HepG2 (cell line): Measurements from ENCODE around the gene NAGA. TPM values are rescaled to one million over a fixed set of nuclear protein-coding genes. Genes with fewer than 3 reads are reported as not detected.

Experiments
- ATAC-seq: fragments of 200-7000 bp; cut with Tn5 transposase; 3 replicates; pipeline ENCODE4 v1.9.1; 2020; ENCODE audit warnings: mild to moderate bottlenecking, moderate library complexity
- BruUV-seq: library from RNA; stranded (reverse); fragments of 400-500 nt; replicated peaks from 2 replicates; lab custom pipeline; 2021; lab: Mats Ljungman, UMichigan
- CTCF ChIA-PET: fragments of 300-600 bp; formaldehyde crosslinking; extraction: SDS; loops from one replicate; lab custom pipeline; 2021; ENCODE audit warnings: low total read pairs, inconsistent platforms, low intra/inter-chr PET ratio; lab: Yijun Ruan, JAX
- POLR2A ChIA-PET: fragments of 350-600 bp; sonication (Branson Sonifier 250); formaldehyde crosslinking; loops from one replicate; lab custom pipeline; 2020; ENCODE audit warnings: antibody characterized with exemption, inconsistent platforms; lab: Yijun Ruan, JAX
- DNase-seq: peaks from one replicate; pipeline ENCODE4 v3.0.0-alpha.2; 2015; ENCODE audit warnings: low spot score
- FAIRE-seq: peaks from 3 replicates; lab custom pipeline; 2011; peaks lifted over from hg19 to GRCh38; lab: Jason Lieb, UNC
- H2AFZ ChIP-seq: one replicate; pipeline ENCODE4 v1.6.1; 2011; ENCODE audit warnings: low read length, inconsistent platforms
- H3K27ac ChIP-seq: fragments of 300-600 bp; 3 replicates; pipeline ENCODE4 v1.8.0; 2011; ENCODE audit warnings: mixed run types, mild to moderate bottlenecking, mixed read lengths, low read length, inconsistent platforms; ENCODE audit not compliant: insufficient read depth; ENCODE audit errors: extremely low read length
- H3K27me3 ChIP-seq, 2 experiments: fragments of 200-600 bp in 1 of 2; 2 replicates in 1 of 2; 3 replicates in 1 of 2; pipeline versions ENCODE4 v1.6.0 to v1.8.0; 2011; ENCODE audit warnings: low read length in 2 of 2, mild to moderate bottlenecking in 2 of 2, moderate library complexity in 2 of 2, inconsistent platforms in 1 of 2; ENCODE audit not compliant: insufficient read depth in 2 of 2, control insufficient read depth in 1 of 2
- H3K36me3 ChIP-seq, 2 experiments: fragments of 200-600 bp in 1 of 2; replicated peaks in 1 of 2; 2 replicates in 1 of 2; 3 replicates in 1 of 2; pipeline versions ENCODE4 v1.5.1 to v1.8.0; 2011; ENCODE audit warnings: low read length in 2 of 2, inconsistent platforms in 1 of 2; ENCODE audit not compliant: insufficient read depth in 2 of 2, control insufficient read depth in 1 of 2
- H3K4me1 ChIP-seq: 2 replicates; pipeline ENCODE4 v1.5.1; 2012; ENCODE audit warnings: low read length, inconsistent platforms; ENCODE audit not compliant: insufficient read depth
- H3K4me2 ChIP-seq: 2 replicates; pipeline ENCODE4 v1.6.0; 2011; ENCODE audit warnings: low read depth, low read length, inconsistent platforms
- H3K4me3 ChIP-seq, 3 experiments: fragments of 200-600 bp in 1 of 3; sonication (generic), shearing (Covaris generic) in 1 of 3; replicated peaks in 1 of 3; 2 replicates each; pipeline ENCODE4 v1.5.1; 2011 to 2016; ENCODE audit warnings: low read length in 3 of 3, inconsistent platforms in 2 of 3, low read depth in 2 of 3, mild to moderate bottlenecking in 2 of 3, control low read depth in 1 of 3, mixed read lengths in 1 of 3; ENCODE audit not compliant: insufficient read depth in 1 of 3
- H3K79me2 ChIP-seq: one replicate; pipeline ENCODE4 v1.6.1; 2011; ENCODE audit warnings: low read length, inconsistent platforms; ENCODE audit not compliant: insufficient read depth
- H3K9ac ChIP-seq: 2 replicates; pipeline ENCODE4 v1.6.0; 2011; ENCODE audit warnings: mild to moderate bottlenecking, low read depth, low read length, inconsistent platforms; ENCODE audit not compliant: insufficient read depth
- H3K9me3 ChIP-seq: 2 replicates; pipeline ENCODE4 v1.5.1; 2012; ENCODE audit warnings: mild to moderate bottlenecking, low read length
- H4K20me1 ChIP-seq: 2 replicates; pipeline ENCODE4 v1.6.0; 2011; ENCODE audit warnings: inconsistent platforms, mild to moderate bottlenecking, low read length, moderate library complexity; ENCODE audit not compliant: insufficient read depth
- CAMTA2 ChIP-seq: sonication (generic); formaldehyde crosslinking; IDR thresholded peaks from 2 replicates; pipeline ENCODE4 v1.4.0; 2020; ENCODE audit warnings: mild to moderate bottlenecking, missing genetic modification reagents, borderline replicate concordance
- CSRNP1 ChIP-seq: sonication (generic); formaldehyde crosslinking; IDR thresholded peaks from 2 replicates; pipeline ENCODE4 v1.8.1; 2023; ENCODE audit warnings: mild to moderate bottlenecking, missing genetic modification reagents
- HHEX ChIP-seq: IDR thresholded peaks from 2 replicates; pipeline ENCODE4 v1.6.1; 2016; ENCODE audit warnings: control low read depth
- IRF1 ChIP-seq: sonication (generic); formaldehyde crosslinking; IDR thresholded peaks from 2 replicates; pipeline ENCODE4 v1.4.0; 2020; ENCODE audit warnings: low read depth, mild to moderate bottlenecking, missing genetic modification reagents
- MBD4 ChIP-seq: IDR thresholded peaks from 2 replicates; pipeline ENCODE4 v1.6.1; 2012; ENCODE audit warnings: low read length, inconsistent platforms, borderline replicate concordance
- ZNF235 ChIP-seq: sonication (generic); formaldehyde crosslinking; IDR thresholded peaks from 2 replicates; pipeline ENCODE4 v1.8.1; 2023; ENCODE audit warnings: mild to moderate bottlenecking, missing genetic modification reagents, borderline replicate concordance
- ZNF251 ChIP-seq: sonication (generic); formaldehyde crosslinking; IDR thresholded peaks from 2 replicates; pipeline ENCODE4 v1.9.0; 2021; ENCODE audit warnings: mild to moderate bottlenecking, missing genetic modification reagents
- ZNF75D ChIP-seq: sonication (generic); formaldehyde crosslinking; IDR thresholded peaks from 2 replicates; pipeline ENCODE4 v1.8.1; 2023; ENCODE audit warnings: missing genetic modification reagents, mild to moderate bottlenecking, borderline replicate concordance
- ZNF782 ChIP-seq: sonication (generic); formaldehyde crosslinking; IDR thresholded peaks from 2 replicates; pipeline ENCODE4 v1.4.0; 2020; ENCODE audit warnings: missing genetic modification reagents, mild to moderate bottlenecking, borderline replicate concordance
- ZNF788 ChIP-seq: sonication (generic); formaldehyde crosslinking; IDR thresholded peaks from 2 replicates; pipeline ENCODE4 v1.5.0; 2020; ENCODE audit warnings: mild to moderate bottlenecking, missing genetic modification reagents, borderline replicate concordance
- ZSCAN22 ChIP-seq: sonication (generic); formaldehyde crosslinking; IDR thresholded peaks from 2 replicates; pipeline ENCODE4 v1.4.0; 2020; ENCODE audit warnings: mild to moderate bottlenecking, missing genetic modification reagents
- WGBS: methylation state at CpG from one replicate; pipeline ENCODE4 v1.1.6; 2017; ENCODE audit warnings: low lambda C conversion rate; 5-methylcytosine and 5-hydroxymethylcytosine counted together
- in situ Hi-C: cut with HindIII; loops from 2 replicates; pipeline ENCODE4 v1.10.0; 2017; ENCODE audit warnings: low pct_unique_long_range_greater_than_20kb; ENCODE audit not compliant: extremely low pct_ligation_motif_present
- intact Hi-C: fragments of 100-400 bp; cut with micrococcal nuclease; formaldehyde crosslinking; loops from one replicate; pipeline ENCODE4 v1.10.0; 2022; ENCODE audit not compliant: unreplicated experiment
- polyA plus RNA-seq, 8 experiments: library from polyadenylated mRNA; depleted of rRNA in 3 of 8; stranded (reverse) in 7 of 8; unstranded in 1 of 8; fragments of >200 nt; fragmentation: Illumina TruSeq in 4 of 8; extraction: Trizol in 4 of 8; gene quantifications; 2 replicates each; pipeline versions ENCODE4 v1.2.1 to v1.2.3, GENCODE V29; 2011 to 2016; ENCODE audit warnings: low read depth in 4 of 8, missing spikeins in 1 of 8, mixed read lengths in 1 of 8; ENCODE audit not compliant: insufficient read depth in 1 of 8
- total RNA-seq, 5 experiments: library from RNA; depleted of rRNA; stranded (reverse); fragments of >200 nt; fragmentation: Illumina TruSeq; extraction: Trizol; gene quantifications; 2 replicates each; pipeline ENCODE4 v1.2.3, GENCODE V29; 2016; ENCODE audit warnings: low read depth in 1 of 5
- TF ChIP-seq, protein P1 (sequence below): sonication (generic); formaldehyde crosslinking; IDR thresholded peaks from 2 replicates; pipeline ENCODE4 v1.4.0; 2020; ENCODE audit warnings: missing genetic modification reagents, borderline replicate concordance
- TF ChIP-seq, protein P2 (sequence below): sonication (generic); formaldehyde crosslinking; IDR thresholded peaks from 2 replicates; pipeline ENCODE4 v1.5.1; 2020; ENCODE audit warnings: mild to moderate bottlenecking, missing genetic modification reagents

NAGA gene
- total and polyA plus RNA-seq, 2 of the 13 experiments (the other 11 are each of a cell fraction or from before 2014, with no cell fraction given), result 15.1 to 23.4 TPM

GRCh38 chr22:42101199-42101598 lies 30.6 kb upstream of the NAGA start:
- H3K27ac ChIP-seq, result no peak overlapping the region
- no peaks in the 10 kb centered on the region for H3K27me3 ChIP-seq
- no peaks in the 10 kb centered on the region for H3K4me1 ChIP-seq
- ATAC-seq (no peak), FAIRE-seq (no peak), DNase-seq (no peak)
- ChIA-PET POLR2A (no interaction called here), CTCF (no interaction called here)
- H3K4me2 ChIP-seq, result no peak overlapping the region
- no TSS peak for BruUV-seq
- 99% methylated on average over 3 of the region's 3 CpGs for WGBS
- H2AFZ ChIP-seq, result no peak overlapping the region
- H3K9me3 ChIP-seq, result peaks cover 29% of the 10 kb centered on the region
- H3K36me3 ChIP-seq, result no peaks in the 10 kb centered on the region
- no peak overlapping the region for H3K9ac ChIP-seq
- no peaks in the 10 kb centered on the region for H3K79me2 ChIP-seq
- in situ Hi-C loops, result no loop called here
- H3K4me3 ChIP-seq, result no peak overlapping the region
- no peaks in the 10 kb centered on the region for H4K20me1 ChIP-seq
- no peak for TF ChIP-seq ZSCAN22 (CRISPR knock-in tag)
- TF ChIP-seq ZNF782, result no peak
- no peak for TF ChIP-seq ZNF235
- TF ChIP-seq, protein P1, sequence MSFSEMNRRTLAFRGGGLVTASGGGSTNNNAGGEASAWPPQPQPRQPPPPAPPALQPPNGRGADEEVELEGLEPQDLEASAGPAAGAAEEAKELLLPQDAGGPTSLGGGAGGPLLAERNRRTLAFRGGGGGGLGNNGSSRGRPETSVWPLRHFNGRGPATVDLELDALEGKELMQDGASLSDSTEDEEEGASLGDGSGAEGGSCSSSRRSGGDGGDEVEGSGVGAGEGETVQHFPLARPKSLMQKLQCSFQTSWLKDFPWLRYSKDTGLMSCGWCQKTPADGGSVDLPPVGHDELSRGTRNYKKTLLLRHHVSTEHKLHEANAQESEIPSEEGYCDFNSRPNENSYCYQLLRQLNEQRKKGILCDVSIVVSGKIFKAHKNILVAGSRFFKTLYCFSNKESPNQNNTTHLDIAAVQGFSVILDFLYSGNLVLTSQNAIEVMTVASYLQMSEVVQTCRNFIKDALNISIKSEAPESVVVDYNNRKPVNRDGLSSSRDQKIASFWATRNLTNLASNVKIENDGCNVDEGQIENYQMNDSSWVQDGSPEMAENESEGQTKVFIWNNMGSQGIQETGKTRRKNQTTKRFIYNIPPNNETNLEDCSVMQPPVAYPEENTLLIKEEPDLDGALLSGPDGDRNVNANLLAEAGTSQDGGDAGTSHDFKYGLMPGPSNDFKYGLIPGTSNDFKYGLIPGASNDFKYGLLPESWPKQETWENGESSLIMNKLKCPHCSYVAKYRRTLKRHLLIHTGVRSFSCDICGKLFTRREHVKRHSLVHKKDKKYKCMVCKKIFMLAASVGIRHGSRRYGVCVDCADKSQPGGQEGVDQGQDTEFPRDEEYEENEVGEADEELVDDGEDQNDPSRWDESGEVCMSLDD, result no peak
- TF ChIP-seq, protein P2, sequence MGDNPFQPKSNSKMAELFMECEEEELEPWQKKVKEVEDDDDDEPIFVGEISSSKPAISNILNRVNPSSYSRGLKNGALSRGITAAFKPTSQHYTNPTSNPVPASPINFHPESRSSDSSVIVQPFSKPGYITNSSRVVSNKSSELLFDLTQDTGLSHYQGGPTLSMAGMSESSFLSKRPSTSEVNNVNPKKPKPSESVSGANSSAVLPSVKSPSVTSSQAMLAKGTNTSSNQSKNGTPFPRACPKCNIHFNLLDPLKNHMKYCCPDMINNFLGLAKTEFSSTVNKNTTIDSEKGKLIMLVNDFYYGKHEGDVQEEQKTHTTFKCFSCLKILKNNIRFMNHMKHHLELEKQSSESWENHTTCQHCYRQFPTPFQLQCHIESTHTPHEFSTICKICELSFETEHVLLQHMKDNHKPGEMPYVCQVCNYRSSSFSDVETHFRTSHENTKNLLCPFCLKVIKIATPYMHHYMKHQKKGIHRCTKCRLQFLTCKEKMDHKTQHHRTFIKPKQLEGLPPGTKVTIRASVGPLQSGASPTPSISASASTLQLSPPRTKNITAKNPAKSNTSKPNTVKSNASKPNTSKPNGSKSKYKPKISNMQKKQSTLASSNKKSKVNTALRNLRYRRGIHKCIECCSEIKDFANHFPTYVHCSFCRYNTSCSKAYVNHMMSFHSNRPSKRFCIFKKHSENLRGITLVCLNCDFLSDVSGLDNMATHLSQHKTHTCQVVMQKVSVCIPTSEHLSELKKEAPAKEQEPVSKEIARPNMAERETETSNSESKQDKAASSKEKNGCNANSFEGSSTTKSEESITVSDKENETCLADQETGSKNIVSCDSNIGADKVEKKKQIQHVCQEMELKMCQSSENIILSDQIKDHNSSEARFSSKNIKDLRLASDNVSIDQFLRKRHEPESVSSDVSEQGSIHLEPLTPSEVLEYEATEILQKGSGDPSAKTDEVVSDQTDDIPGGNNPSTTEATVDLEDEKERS (CRISPR knock-in tag), result no peak
- TF ChIP-seq MBD4, result no peak
- no peak for TF ChIP-seq HHEX (CRISPR knock-in tag)
- TF ChIP-seq CAMTA2 (CRISPR knock-in tag), result no peak
- no peak for TF ChIP-seq ZNF251
- TF ChIP-seq IRF1 (CRISPR knock-in tag), result no peak
- TF ChIP-seq CSRNP1 (CRISPR knock-in tag), result no peak
- no peak for TF ChIP-seq ZNF788
- no peak for TF ChIP-seq ZNF75D (CRISPR knock-in tag)
- intact Hi-C loops, result no loop called here
